SK-N-SH (cell line): ENCODE measurements around the gene ZNF14. TPM values are rescaled to one million over a fixed set of nuclear protein-coding genes. Genes with fewer than 3 reads are reported as not detected.

Experiments used
- CTCF ChIA-PET: fragments of 300-600, 350-600 bp; formaldehyde crosslinking; extraction: SDS; loops from one replicate; lab custom pipeline; 2021; lab: Yijun Ruan, JAX
- POLR2A ChIA-PET: fragments of 350-600 bp; sonication (Branson Sonifier 250); formaldehyde crosslinking; extraction: SDS; loops from one replicate; lab custom pipeline; 2020; ENCODE audit warnings: antibody characterized with exemption, inconsistent platforms; lab: Yijun Ruan, JAX
- DNase-seq: peaks from one replicate; pipeline ENCODE4 v3.0.0; 2012
- H2AFZ ChIP-seq: fragments of 200-600 bp; sonication (generic); 2 replicates; pipeline ENCODE4 v1.8.1; 2016; ENCODE audit warnings: antibody characterized with exemption, mild to moderate bottlenecking, low read depth
- H3F3A ChIP-seq: fragments of 200-600 bp; sonication (generic); replicated peaks from 2 replicates; pipeline ENCODE3; 2016; ENCODE audit warnings: antibody characterized with exemption, mild to moderate bottlenecking; ENCODE audit not compliant: insufficient read depth
- H3K27ac ChIP-seq, 2 experiments: fragments of 200-500 bp in 1 of 2; fragments of 200-600 bp in 1 of 2; sonication (Bioruptor generic) in 1 of 2; sonication (generic), shearing (Covaris generic) in 1 of 2; 2 replicates each; pipeline versions ENCODE4 v1.5.1 to v1.6.1; 2014 to 2016; ENCODE audit warnings: low read depth in 2 of 2, inconsistent platforms in 1 of 2, low read length in 1 of 2, mild to moderate bottlenecking in 1 of 2, mixed read lengths in 1 of 2
- H3K27me3 ChIP-seq: fragments of 200-600 bp; sonication (generic), shearing (Covaris generic); 2 replicates; pipeline ENCODE4 v1.6.1; 2016; ENCODE audit warnings: mixed run types; ENCODE audit not compliant: insufficient read depth
- H3K36me3 ChIP-seq, 2 experiments: fragments of 200-500 bp in 1 of 2; fragments of 200-600 bp in 1 of 2; sonication (Bioruptor generic) in 1 of 2; sonication (generic) in 1 of 2; replicated peaks in 1 of 2; 2 replicates each; pipeline versions ENCODE3 to v1.5.1; 2014 to 2016; ENCODE audit warnings: low read length in 1 of 2, mild to moderate bottlenecking in 1 of 2; ENCODE audit not compliant: insufficient read depth in 2 of 2, control insufficient read depth in 1 of 2
- H3K4me1 ChIP-seq, 2 experiments: fragments of 200-500 bp in 1 of 2; fragments of 200-600 bp in 1 of 2; sonication (Bioruptor generic) in 1 of 2; sonication (generic), shearing (Covaris generic) in 1 of 2; 2 replicates each; pipeline versions ENCODE4 v1.5.1 to v1.6.1; 2014 to 2016; ENCODE audit warnings: low read depth in 1 of 2, low read length in 1 of 2, mixed run types in 1 of 2; ENCODE audit not compliant: insufficient read depth in 2 of 2, control insufficient read depth in 1 of 2
- H3K4me2 ChIP-seq: fragments of 200-600 bp; sonication (generic), shearing (Covaris generic); 2 replicates; pipeline ENCODE4 v1.6.1; 2017; ENCODE audit warnings: mixed run types
- H3K4me3 ChIP-seq, 2 experiments: fragments of 200-500 bp in 1 of 2; fragments of 200-600 bp in 1 of 2; sonication (Bioruptor generic) in 1 of 2; sonication (generic), shearing (Covaris generic) in 1 of 2; 2 replicates each; pipeline versions ENCODE4 v1.5.1 to v1.8.1; 2014 to 2016; ENCODE audit warnings: low read depth in 2 of 2, inconsistent platforms in 1 of 2, low read length in 1 of 2, mild to moderate bottlenecking in 1 of 2, mixed read lengths in 1 of 2, moderate library complexity in 1 of 2
- H3K79me2 ChIP-seq: fragments of 200-600 bp; sonication (generic); 2 replicates; pipeline ENCODE4 v1.8.1; 2017; ENCODE audit warnings: mild to moderate bottlenecking; ENCODE audit not compliant: insufficient read depth
- H3K9ac ChIP-seq: fragments of 200-600 bp; sonication (generic); 2 replicates; pipeline ENCODE4 v1.6.1; 2017; ENCODE audit warnings: mixed run types
- H3K9me2 ChIP-seq: fragments of 200-600 bp; sonication (generic); 2 replicates; pipeline ENCODE4 v1.6.1; 2017; ENCODE audit warnings: mixed run types
- H3K9me3 ChIP-seq: fragments of 200-600 bp; sonication (generic); 2 replicates; pipeline ENCODE4 v1.6.1; 2017; ENCODE audit warnings: mixed run types, mild to moderate bottlenecking, moderate library complexity
- H4K20me1 ChIP-seq: fragments of 200-600 bp; sonication (generic); 2 replicates; pipeline ENCODE4 v1.6.1; 2017; ENCODE audit warnings: mild to moderate bottlenecking, mixed run types; ENCODE audit not compliant: insufficient read depth
- ELF1 ChIP-seq: IDR thresholded peaks from 2 replicates; pipeline ENCODE4 v1.4.0; 2012
- EP300 ChIP-seq, 2 experiments: IDR thresholded peaks; 2 replicates each; pipeline versions ENCODE4 v1.4.0 to v1.6.1; 2012; ENCODE audit warnings: borderline replicate concordance in 1 of 2, low read depth in 1 of 2, low read length in 1 of 2
- EZH2phosphoT487 ChIP-seq: fragments of 200-600 bp; sonication (generic); IDR thresholded peaks from 2 replicates; pipeline ENCODE4 v1.6.1; 2017; ENCODE audit warnings: low read depth, mixed run types, mild to moderate bottlenecking, antibody characterized with exemption, moderate library complexity, borderline replicate concordance
- FOXJ3 ChIP-seq: sonication (generic); formaldehyde crosslinking; IDR thresholded peaks from 2 replicates; pipeline ENCODE4 v1.5.1; 2020; ENCODE audit warnings: mild to moderate bottlenecking, missing genetic modification reagents
- FOXM1 ChIP-seq: IDR thresholded peaks from 2 replicates; pipeline ENCODE4 v1.4.0; 2012; ENCODE audit warnings: low read depth, mild to moderate bottlenecking
- GATA2 ChIP-seq: sonication (generic); formaldehyde crosslinking; IDR thresholded peaks from 2 replicates; pipeline ENCODE4 v1.5.0; 2020; ENCODE audit warnings: mild to moderate bottlenecking, missing genetic modification reagents
- JUND ChIP-seq: IDR thresholded peaks from 2 replicates; pipeline ENCODE4 v1.4.0; 2012
- MEF2A ChIP-seq: IDR thresholded peaks from 2 replicates; pipeline ENCODE4 v1.4.0; 2012; ENCODE audit warnings: low read depth, borderline replicate concordance
- POLR2AphosphoS5 ChIP-seq: IDR thresholded peaks from 2 replicates; pipeline ENCODE4 v1.6.1; 2012; ENCODE audit warnings: low read depth, low read length
- RAD21 ChIP-seq: IDR thresholded peaks from 2 replicates; pipeline ENCODE4 v1.6.1; 2012; ENCODE audit warnings: mild to moderate bottlenecking, low read length
- SMC3 ChIP-seq: IDR thresholded peaks from 2 replicates; pipeline ENCODE4 v1.6.1; 2012; ENCODE audit warnings: low read depth, low read length, improper control_type of control experiment
- TAF1 ChIP-seq: IDR thresholded peaks from 2 replicates; pipeline ENCODE4 v1.6.1; 2012; ENCODE audit warnings: low read depth, mild to moderate bottlenecking, low read length, moderate library complexity, borderline replicate concordance
- TCF12 ChIP-seq: IDR thresholded peaks from 2 replicates; pipeline ENCODE4 v1.4.0; 2012
- WGBS: methylation state at CpG from one replicate; pipeline ENCODE4 v1.1.6; 2017; ENCODE audit warnings: low lambda C conversion rate; 5-methylcytosine and 5-hydroxymethylcytosine counted together
- polyA plus RNA-seq, 3 experiments: library from polyadenylated mRNA; depleted of rRNA; stranded (reverse); fragments of >200 nt; gene quantifications; 2 replicates each; pipeline ENCODE4 v1.2.3, GENCODE V29; 2012
- TF ChIP-seq, protein P1 (sequence below): fragments of 200-600 bp; sonication (generic); IDR thresholded peaks from 2 replicates; pipeline ENCODE4 v1.6.1; 2017; ENCODE audit warnings: antibody characterized with exemption, mild to moderate bottlenecking, moderate library complexity
- TF ChIP-seq, protein P2 (sequence below): IDR thresholded peaks from 2 replicates; pipeline ENCODE4 v1.4.0; 2012; ENCODE audit warnings: low read depth, borderline replicate concordance
- TF ChIP-seq, protein P3 (sequence below): IDR thresholded peaks from 2 replicates; pipeline ENCODE4 v1.4.0; 2012; ENCODE audit warnings: low read depth
- TF ChIP-seq, protein P4 (sequence below): fragments of 150-350 bp; IDR thresholded peaks from 2 replicates; pipeline ENCODE4 v1.6.1; 2017; ENCODE audit warnings: antibody characterized with exemption, low read length, low read depth, borderline replicate concordance

The ZNF14 gene
- polyA plus RNA-seq, 1 of the 3 experiments (the other 2 are of a cell fraction), result 1.1 TPM

DNA sequence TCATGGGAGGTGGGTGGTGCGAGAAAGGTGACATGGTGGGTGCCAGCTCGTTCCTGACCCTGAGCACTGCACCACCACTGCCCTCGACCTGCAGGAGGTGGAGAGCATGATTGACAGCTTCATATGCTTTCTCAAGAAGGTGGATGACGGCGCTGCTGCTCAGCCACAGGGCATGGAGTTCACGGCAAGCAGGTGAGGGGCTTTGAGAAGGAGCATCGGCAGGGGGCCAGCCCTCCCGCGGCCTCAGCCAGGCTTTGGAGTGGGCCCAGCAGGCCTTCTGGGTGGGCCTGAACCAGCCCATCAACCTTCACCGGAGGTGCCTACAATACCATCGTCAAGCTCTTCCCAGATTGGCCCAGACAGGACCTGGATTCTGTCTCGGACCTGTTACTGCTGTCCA, 18.9 kb upstream of the ZNF14 start:
- Histone ChIP-seq H3K27ac (no peak overlapping the region), H3F3A (no peaks in the 10 kb centered on the region), H3K9me2 (no peaks in the 10 kb centered on the region), H3K9me3 (no peaks in the 10 kb centered on the region)
- POLR2A ChIA-PET, result no interaction called here
- TF ChIP-seq EP300 (IDR thresholded peaks at IDR 0.05; ENCODE audit: borderline replicate concordance in 1 of 2, low read depth in 1 of 2, low read length in 1 of 2) (no peak), TAF1 (no peak), RAD21 (no peak), EZH2phosphoT487 (no peak), TCF12 (no peak), SMC3 (no peak), GATA2 (no peak), FOXJ3 (CRISPR knock-in tag) (no peak), JUND (no peak), FOXM1 (no peak), POLR2AphosphoS5 (no peak), MEF2A (no peak), ELF1 (no peak)
- TF ChIP-seq, protein P1, sequence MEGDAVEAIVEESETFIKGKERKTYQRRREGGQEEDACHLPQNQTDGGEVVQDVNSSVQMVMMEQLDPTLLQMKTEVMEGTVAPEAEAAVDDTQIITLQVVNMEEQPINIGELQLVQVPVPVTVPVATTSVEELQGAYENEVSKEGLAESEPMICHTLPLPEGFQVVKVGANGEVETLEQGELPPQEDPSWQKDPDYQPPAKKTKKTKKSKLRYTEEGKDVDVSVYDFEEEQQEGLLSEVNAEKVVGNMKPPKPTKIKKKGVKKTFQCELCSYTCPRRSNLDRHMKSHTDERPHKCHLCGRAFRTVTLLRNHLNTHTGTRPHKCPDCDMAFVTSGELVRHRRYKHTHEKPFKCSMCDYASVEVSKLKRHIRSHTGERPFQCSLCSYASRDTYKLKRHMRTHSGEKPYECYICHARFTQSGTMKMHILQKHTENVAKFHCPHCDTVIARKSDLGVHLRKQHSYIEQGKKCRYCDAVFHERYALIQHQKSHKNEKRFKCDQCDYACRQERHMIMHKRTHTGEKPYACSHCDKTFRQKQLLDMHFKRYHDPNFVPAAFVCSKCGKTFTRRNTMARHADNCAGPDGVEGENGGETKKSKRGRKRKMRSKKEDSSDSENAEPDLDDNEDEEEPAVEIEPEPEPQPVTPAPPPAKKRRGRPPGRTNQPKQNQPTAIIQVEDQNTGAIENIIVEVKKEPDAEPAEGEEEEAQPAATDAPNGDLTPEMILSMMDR, result no peak
- TF ChIP-seq, protein P2, sequence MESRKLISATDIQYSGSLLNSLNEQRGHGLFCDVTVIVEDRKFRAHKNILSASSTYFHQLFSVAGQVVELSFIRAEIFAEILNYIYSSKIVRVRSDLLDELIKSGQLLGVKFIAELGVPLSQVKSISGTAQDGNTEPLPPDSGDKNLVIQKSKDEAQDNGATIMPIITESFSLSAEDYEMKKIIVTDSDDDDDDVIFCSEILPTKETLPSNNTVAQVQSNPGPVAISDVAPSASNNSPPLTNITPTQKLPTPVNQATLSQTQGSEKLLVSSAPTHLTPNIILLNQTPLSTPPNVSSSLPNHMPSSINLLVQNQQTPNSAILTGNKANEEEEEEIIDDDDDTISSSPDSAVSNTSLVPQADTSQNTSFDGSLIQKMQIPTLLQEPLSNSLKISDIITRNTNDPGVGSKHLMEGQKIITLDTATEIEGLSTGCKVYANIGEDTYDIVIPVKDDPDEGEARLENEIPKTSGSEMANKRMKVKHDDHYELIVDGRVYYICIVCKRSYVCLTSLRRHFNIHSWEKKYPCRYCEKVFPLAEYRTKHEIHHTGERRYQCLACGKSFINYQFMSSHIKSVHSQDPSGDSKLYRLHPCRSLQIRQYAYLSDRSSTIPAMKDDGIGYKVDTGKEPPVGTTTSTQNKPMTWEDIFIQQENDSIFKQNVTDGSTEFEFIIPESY, result no peak
- TF ChIP-seq, protein P3, sequence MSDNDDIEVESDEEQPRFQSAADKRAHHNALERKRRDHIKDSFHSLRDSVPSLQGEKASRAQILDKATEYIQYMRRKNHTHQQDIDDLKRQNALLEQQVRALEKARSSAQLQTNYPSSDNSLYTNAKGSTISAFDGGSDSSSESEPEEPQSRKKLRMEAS, result no peak
- TF ChIP-seq, protein P4, sequence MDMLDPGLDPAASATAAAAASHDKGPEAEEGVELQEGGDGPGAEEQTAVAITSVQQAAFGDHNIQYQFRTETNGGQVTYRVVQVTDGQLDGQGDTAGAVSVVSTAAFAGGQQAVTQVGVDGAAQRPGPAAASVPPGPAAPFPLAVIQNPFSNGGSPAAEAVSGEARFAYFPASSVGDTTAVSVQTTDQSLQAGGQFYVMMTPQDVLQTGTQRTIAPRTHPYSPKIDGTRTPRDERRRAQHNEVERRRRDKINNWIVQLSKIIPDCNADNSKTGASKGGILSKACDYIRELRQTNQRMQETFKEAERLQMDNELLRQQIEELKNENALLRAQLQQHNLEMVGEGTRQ, result no peak
- TF ChIP-seq, all 33 proteins: peak for 0
- H3K4me1 ChIP-seq, result no peaks in the 10 kb centered on the region
- no peaks in the 10 kb centered on the region for H3K36me3 ChIP-seq
- H3K27me3 ChIP-seq, result no peaks in the 10 kb centered on the region
- CTCF ChIA-PET, result no interaction called here
- no peak overlapping the region for H2AFZ ChIP-seq
- no peak overlapping the region for H3K4me2 ChIP-seq
- H3K9ac ChIP-seq, result no peak overlapping the region
- H3K79me2 ChIP-seq, result no peaks in the 10 kb centered on the region
- H3K4me3 ChIP-seq, result no peak overlapping the region
- DNase-seq, result no peak
- no peaks in the 10 kb centered on the region for H4K20me1 ChIP-seq
- WGBS, result 61% methylated on average over 7 of the region's 12 CpGs
